Common myeloid progenitor, CD34-positive (primary cell): Measurements from ENCODE around the gene SPARCL1.

ENCODE experiments used
- CTCF ChIA-PET: fragments of 350-600 bp; sonication (Branson Sonifier 250); formaldehyde crosslinking; loops from one replicate; lab custom pipeline; 2021; ENCODE audit warnings: antibody characterized with exemption; lab: Charles Lee
- POLR2A ChIA-PET: fragments of 350-600 bp; sonication (Branson Sonifier 250); formaldehyde crosslinking; loops from one replicate; lab custom pipeline; 2021; ENCODE audit warnings: antibody characterized with exemption; lab: Charles Lee
- DNase-seq, 3 donors: peaks; one replicate each; pipeline versions ENCODE4 v3.0.0 to v3.0.0-alpha.2; 2013
- H3K27ac ChIP-seq, 2 experiments: 1 replicate in 1 of 2; 2 replicates in 1 of 2; pipeline ENCODE4 v1.7.0; 2013; ENCODE audit warnings: inconsistent platforms in 2 of 2, low read length in 2 of 2, mild to moderate bottlenecking in 2 of 2, low read depth in 1 of 2, moderate library complexity in 1 of 2; ENCODE audit not compliant: severe bottlenecking in 2 of 2, insufficient read depth in 1 of 2, poor library complexity in 1 of 2
- H3K27me3 ChIP-seq, 5 experiments: replicated peaks in 2 of 5; 1 replicate in 3 of 5; 2 replicates in 2 of 5; pipeline versions ENCODE4 v1.6.1 to v1.7.0; 2013; ENCODE audit warnings: low read length in 4 of 5, mild to moderate bottlenecking in 2 of 5, moderate library complexity in 2 of 5, inconsistent platforms in 1 of 5; ENCODE audit not compliant: insufficient read depth in 5 of 5, control insufficient read depth in 4 of 5
- H3K36me3 ChIP-seq, 4 experiments: 1 replicate in 2 of 4; 2 replicates in 2 of 4; pipeline versions ENCODE4 v1.6.1 to v1.7.0; 2013; ENCODE audit warnings: low read length in 3 of 4, control low read depth in 1 of 4, mild to moderate bottlenecking in 1 of 4; ENCODE audit not compliant: control insufficient read depth in 4 of 4, insufficient read depth in 4 of 4
- H3K4me1 ChIP-seq, 4 experiments: 1 replicate in 3 of 4; 2 replicates in 1 of 4; pipeline versions ENCODE4 v1.6.1 to v1.7.1; 2013; ENCODE audit warnings: low read length in 3 of 4, mild to moderate bottlenecking in 3 of 4, control low read depth in 1 of 4, inconsistent platforms in 1 of 4, moderate library complexity in 1 of 4; ENCODE audit not compliant: control insufficient read depth in 4 of 4, insufficient read depth in 4 of 4; ENCODE audit errors: control extremely low read depth in 1 of 4
- H3K4me3 ChIP-seq, 7 experiments: 1 replicate in 4 of 7; 2 replicates in 3 of 7; pipeline versions ENCODE4 v1.5.1 to v1.7.0; 2013; ENCODE audit warnings: mild to moderate bottlenecking in 7 of 7, low read length in 6 of 7, moderate library complexity in 6 of 7, inconsistent platforms in 2 of 7, low read depth in 2 of 7, control low read depth in 1 of 7; ENCODE audit not compliant: insufficient read depth in 4 of 7, control insufficient read depth in 1 of 7; ENCODE audit errors: extremely low read depth in 1 of 7
- H3K9me3 ChIP-seq, 5 experiments: 1 replicate in 4 of 5; 2 replicates in 1 of 5; pipeline versions ENCODE4 v1.6.1 to v1.7.1; 2013; ENCODE audit warnings: low read length in 4 of 5, mild to moderate bottlenecking in 2 of 5, inconsistent platforms in 1 of 5, low read depth in 1 of 5, moderate library complexity in 1 of 5; ENCODE audit not compliant: control insufficient read depth in 4 of 5, insufficient read depth in 2 of 5; ENCODE audit errors: control extremely low read depth in 1 of 5
- WGBS: methylation state at CpG from one replicate; pipeline ENCODE4 v1.1.5; 2013; ENCODE audit not compliant: insufficient coverage; 5-methylcytosine and 5-hydroxymethylcytosine counted together

The SPARCL1 gene

GRCh38 chr4:87506974-87507701, 22.0 kb downstream of the SPARCL1 start:
- H3K36me3 ChIP-seq, result no peaks in the 10 kb centered on the region
- H3K9me3 ChIP-seq, result no peaks in the 10 kb centered on the region
- DNase-seq, result no peak
- 80% methylated on average over 2 of the region's 4 CpGs for WGBS
- POLR2A ChIA-PET, result no interaction called here
- no peak overlapping the region for H3K27ac ChIP-seq
- H3K27me3 ChIP-seq, result no peaks in the 10 kb centered on the region
- H3K4me3 ChIP-seq, result no peak overlapping the region
- H3K4me1 ChIP-seq, result no peaks in the 10 kb centered on the region
- CTCF ChIA-PET, result no interaction called here

GRCh38 chr4:87505862-87506261, 23.3 kb downstream of the SPARCL1 start:
- no peaks in the 10 kb centered on the region for H3K27me3 ChIP-seq
- 90% methylated on average over 3 of the region's 3 CpGs for WGBS
- DNase-seq, result no peak
- ChIA-PET POLR2A (no interaction called here), CTCF (no interaction called here)
- H3K9me3 ChIP-seq, result no peaks in the 10 kb centered on the region
- no peaks in the 10 kb centered on the region for H3K36me3 ChIP-seq
- no peak overlapping the region for H3K4me3 ChIP-seq
- no peak overlapping the region for H3K27ac ChIP-seq
- H3K4me1 ChIP-seq, result no peaks in the 10 kb centered on the region

GRCh38 chr4:87502580-87503238, 26.5 kb downstream of the SPARCL1 start:
- no peaks in the 10 kb centered on the region for H3K36me3 ChIP-seq
- H3K27me3 ChIP-seq, result no peaks in the 10 kb centered on the region
- no peaks in the 10 kb centered on the region for H3K9me3 ChIP-seq
- H3K27ac ChIP-seq, result no peak overlapping the region
- H3K4me1 ChIP-seq, result peaks cover 0 to 6% (median 0%) of the 10 kb centered on the region in 4 experiments
- DNase-seq, result no peak
- POLR2A ChIA-PET, result no interaction called here
- CTCF ChIA-PET, result no interaction called here
- H3K4me3 ChIP-seq, result no peak overlapping the region

GRCh38 chr4:87500092-87500462, 29.1 kb downstream of the SPARCL1 start:
- Histone ChIP-seq H3K4me1 (peaks cover 0 to 6% (median 0%) of the 10 kb centered on the region in 4 experiments), H3K9me3 (no peaks in the 10 kb centered on the region), H3K27me3 (no peaks in the 10 kb centered on the region), H3K36me3 (no peaks in the 10 kb centered on the region), H3K27ac (no peak overlapping the region), H3K4me3 (no peak overlapping the region)
- POLR2A ChIA-PET, result no interaction called here
- WGBS, result 97% methylated on average over 3 of the region's 4 CpGs
- no peak for DNase-seq
- CTCF ChIA-PET, result no interaction called here

DNA sequence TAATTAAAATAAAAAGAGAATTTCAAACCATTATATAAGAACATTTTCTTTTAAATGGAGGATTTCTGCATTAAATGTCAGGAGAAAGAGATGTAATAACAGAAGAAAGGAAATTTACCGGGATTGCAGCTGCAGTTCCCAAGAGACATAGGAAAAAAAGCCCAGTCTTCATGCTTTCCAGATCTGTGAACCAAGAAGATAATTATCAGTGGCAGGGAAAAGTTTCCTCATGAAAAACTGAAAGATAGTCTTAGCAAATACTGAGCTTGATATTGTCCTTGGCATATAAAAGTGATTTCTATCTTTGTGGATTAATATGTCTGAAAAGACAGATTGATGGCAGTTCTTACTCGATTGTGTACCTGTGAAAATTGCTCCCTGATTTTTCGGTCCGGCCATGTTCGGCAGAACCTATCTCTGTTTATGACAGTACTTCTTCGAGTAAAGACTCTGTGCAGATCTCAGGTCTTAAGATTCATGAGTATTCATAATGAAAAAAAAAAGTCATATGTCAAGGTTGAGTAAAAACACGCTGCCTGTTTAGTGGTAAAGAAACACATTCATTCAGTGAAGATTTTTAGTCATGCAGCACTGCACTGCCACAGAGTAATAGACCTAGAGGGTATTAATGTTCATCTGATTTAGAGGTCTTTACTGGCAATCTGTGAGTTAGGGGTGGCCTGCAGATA, 29.6 kb downstream of the SPARCL1 start:
- Histone ChIP-seq H3K27ac (no peak overlapping the region), H3K9me3 (no peaks in the 10 kb centered on the region), H3K4me3 (no peak overlapping the region), H3K36me3 (no peaks in the 10 kb centered on the region), H3K4me1 (peaks cover 0 to 6% (median 0%) of the 10 kb centered on the region in 4 experiments), H3K27me3 (no peaks in the 10 kb centered on the region)
- ChIA-PET POLR2A (no interaction called here), CTCF (interaction anchor here (1.1 to 1.9 kb wide), 2 partner anchors 28 to 178 kb away, joined by 3 to 6 read pairs; no protein-coding TSS in a partner anchor)
- DNase-seq, result no peak
- 97% methylated on average over 6 of the region's 7 CpGs for WGBS

DNA sequence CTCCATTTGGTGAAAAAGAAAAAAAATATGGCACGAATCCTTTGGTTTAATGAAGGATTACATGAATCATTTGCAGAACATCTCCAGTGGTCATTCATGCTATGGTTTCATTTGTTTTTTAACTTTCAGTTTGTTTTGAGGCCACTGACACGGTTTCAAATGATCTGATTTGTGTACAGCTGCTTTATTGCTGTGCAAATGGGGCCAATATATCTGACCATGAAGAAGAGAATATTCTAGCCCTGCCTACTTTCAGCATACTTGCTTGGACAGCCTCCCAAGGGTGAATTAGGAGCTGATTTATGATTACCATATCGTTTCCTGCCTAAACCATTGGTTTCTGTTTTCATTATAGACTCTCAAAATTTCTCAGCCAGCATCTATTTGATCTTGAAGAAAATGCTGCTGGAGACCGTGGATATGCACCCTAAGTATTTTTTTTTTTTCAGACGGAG, 30.7 kb downstream of the SPARCL1 start:
- peak in 1 of 3 donors; percentile 11 for DNase-seq
- Histone ChIP-seq H3K27me3 (no peaks in the 10 kb centered on the region), H3K9me3 (no peaks in the 10 kb centered on the region), H3K4me1 (peaks cover 0 to 6% (median 0%) of the 10 kb centered on the region in 4 experiments), H3K4me3 (peak overlapping the region in 1 of 7 experiments; percentile 34), H3K36me3 (no peaks in the 10 kb centered on the region), H3K27ac (no peak overlapping the region)
- ChIA-PET POLR2A (no interaction called here), CTCF (interaction anchor here (0.6 to 1.9 kb wide), 5 partner anchors 11 to 1769 kb away, joined by 3 to 6 read pairs (median 3); no protein-coding TSS in a partner anchor)
- WGBS, result 27% methylated on average over 5 of the region's 5 CpGs
